Measurements from ENCODE around the gene KCP. TPM values are rescaled to one million over a fixed set of nuclear protein-coding genes. Genes with fewer than 3 reads are reported as not detected.
A peak's percentile ranks its signal among the peaks of the same experiment; 100 is the strongest.

The KCP gene
- total and polyA plus RNA-seq, 2 of the 13 experiments (the other 11 are each of a cell fraction or from before 2014, with no cell fraction given) = 0.37 to 1.0 TPM

DNA sequence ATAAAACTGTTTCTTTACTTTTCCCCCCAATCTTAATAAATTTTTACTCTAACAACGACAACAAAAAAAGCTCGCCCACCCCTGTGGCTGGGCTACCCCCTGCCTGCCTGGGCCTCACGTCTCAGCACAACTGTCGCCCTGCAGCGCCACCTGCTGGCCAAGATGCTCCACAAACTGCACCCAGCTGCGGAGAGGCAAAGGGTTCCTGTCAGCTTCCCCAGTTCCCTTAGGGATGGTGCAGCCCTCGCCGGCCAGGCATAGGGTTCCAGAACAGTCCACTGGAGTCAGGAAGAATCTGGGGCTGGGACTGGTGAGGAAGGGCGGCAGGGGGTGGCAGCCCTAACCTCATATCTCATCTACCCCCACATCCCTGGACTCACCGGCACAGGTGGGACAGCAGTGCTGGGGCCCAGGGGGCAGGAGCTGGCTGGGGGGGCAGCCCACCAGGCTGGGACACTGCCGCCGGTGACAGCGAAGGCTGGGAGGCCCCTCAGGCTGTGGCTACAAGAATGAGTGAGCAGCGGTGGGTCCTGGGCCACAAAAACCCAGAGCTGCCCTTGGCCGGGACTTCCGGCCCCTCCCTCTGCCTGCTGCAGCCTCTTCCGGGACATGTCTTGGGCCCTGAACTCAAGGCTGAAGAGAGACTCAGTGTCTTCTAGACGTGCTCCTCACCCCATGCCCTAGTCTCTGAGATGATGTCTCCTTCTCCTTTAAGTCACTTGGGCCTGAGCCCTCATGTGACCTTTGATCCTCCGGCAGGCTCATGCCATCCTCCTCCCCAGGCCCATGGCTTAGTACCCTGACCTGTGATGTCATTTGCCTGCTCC is 26.7 kb downstream of the KCP start (continued):
- TF ChIP-seq ZNF530 (CRISPR knock-in tag; IDR thresholded peaks at IDR 0.05; ENCODE audit: low read depth) (no peak), ZNF607 (CRISPR knock-in tag; IDR thresholded peaks at IDR 0.05; ENCODE audit: borderline replicate concordance) (peak; percentile 54; the same call in 1 of the 2 replicates), PAWR (CRISPR knock-in tag; IDR thresholded peaks at IDR 0.05; ENCODE audit: borderline replicate concordance) (no peak), ZNF761 (CRISPR knock-in tag; conservative IDR thresholded peaks at IDR 0.05) (no peak), ATRX (CRISPR knock-in tag; IDR thresholded peaks at IDR 0.05; ENCODE audit: borderline replicate concordance) (no peak), CBX1 (IDR thresholded peaks at IDR 0.05; ENCODE audit: low read depth) (peak; percentile 47), MAFF (IDR thresholded peaks at IDR 0.05; ENCODE audit: low read depth, low read length) (no peak), ZNF496 (CRISPR knock-in tag; IDR thresholded peaks at IDR 0.05; ENCODE audit: insufficient replicate concordance) (no peak), ZSCAN21 (CRISPR knock-in tag; IDR thresholded peaks at IDR 0.05; ENCODE audit: borderline replicate concordance) (no peak), RBAK (CRISPR knock-in tag; IDR thresholded peaks at IDR 0.05) (no peak), JUND (CRISPR knock-in tag; IDR thresholded peaks at IDR 0.05) (no peak; the same call in 1 of the 2 replicates), ZNF670 (CRISPR knock-in tag; IDR thresholded peaks at IDR 0.05; ENCODE audit: borderline replicate concordance) (no peak), ZNF33B (CRISPR knock-in tag; IDR thresholded peaks at IDR 0.05) (no peak), ERF (CRISPR knock-in tag; IDR thresholded peaks at IDR 0.05) (0 out of 2 replicates have a peak, but pooled peaks have one; percentile 7)
- TF ChIP-seq, protein P1, sequence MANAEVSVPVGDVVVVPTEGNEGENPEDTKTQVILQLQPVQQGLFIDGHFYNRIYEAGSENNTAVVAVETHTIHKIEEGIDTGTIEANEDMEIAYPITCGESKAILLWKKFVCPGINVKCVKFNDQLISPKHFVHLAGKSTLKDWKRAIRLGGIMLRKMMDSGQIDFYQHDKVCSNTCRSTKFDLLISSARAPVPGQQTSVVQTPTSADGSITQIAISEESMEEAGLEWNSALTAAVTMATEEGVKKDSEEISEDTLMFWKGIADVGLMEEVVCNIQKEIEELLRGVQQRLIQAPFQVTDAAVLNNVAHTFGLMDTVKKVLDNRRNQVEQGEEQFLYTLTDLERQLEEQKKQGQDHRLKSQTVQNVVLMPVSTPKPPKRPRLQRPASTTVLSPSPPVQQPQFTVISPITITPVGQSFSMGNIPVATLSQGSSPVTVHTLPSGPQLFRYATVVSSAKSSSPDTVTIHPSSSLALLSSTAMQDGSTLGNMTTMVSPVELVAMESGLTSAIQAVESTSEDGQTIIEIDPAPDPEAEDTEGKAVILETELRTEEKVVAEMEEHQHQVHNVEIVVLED (CRISPR knock-in tag; IDR thresholded peaks at IDR 0.05; ENCODE audit: borderline replicate concordance) = no peak; the same call in 1 of the 2 replicates
- TF ChIP-seq, protein P2, sequence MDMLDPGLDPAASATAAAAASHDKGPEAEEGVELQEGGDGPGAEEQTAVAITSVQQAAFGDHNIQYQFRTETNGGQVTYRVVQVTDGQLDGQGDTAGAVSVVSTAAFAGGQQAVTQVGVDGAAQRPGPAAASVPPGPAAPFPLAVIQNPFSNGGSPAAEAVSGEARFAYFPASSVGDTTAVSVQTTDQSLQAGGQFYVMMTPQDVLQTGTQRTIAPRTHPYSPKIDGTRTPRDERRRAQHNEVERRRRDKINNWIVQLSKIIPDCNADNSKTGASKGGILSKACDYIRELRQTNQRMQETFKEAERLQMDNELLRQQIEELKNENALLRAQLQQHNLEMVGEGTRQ (IDR thresholded peaks at IDR 0.05; ENCODE audit: low read depth, low read length) = no peak
- TF ChIP-seq, protein P2 (CRISPR knock-in tag; IDR thresholded peaks at IDR 0.05; ENCODE audit: borderline replicate concordance) = no peak
- TF ChIP-seq, protein P3, sequence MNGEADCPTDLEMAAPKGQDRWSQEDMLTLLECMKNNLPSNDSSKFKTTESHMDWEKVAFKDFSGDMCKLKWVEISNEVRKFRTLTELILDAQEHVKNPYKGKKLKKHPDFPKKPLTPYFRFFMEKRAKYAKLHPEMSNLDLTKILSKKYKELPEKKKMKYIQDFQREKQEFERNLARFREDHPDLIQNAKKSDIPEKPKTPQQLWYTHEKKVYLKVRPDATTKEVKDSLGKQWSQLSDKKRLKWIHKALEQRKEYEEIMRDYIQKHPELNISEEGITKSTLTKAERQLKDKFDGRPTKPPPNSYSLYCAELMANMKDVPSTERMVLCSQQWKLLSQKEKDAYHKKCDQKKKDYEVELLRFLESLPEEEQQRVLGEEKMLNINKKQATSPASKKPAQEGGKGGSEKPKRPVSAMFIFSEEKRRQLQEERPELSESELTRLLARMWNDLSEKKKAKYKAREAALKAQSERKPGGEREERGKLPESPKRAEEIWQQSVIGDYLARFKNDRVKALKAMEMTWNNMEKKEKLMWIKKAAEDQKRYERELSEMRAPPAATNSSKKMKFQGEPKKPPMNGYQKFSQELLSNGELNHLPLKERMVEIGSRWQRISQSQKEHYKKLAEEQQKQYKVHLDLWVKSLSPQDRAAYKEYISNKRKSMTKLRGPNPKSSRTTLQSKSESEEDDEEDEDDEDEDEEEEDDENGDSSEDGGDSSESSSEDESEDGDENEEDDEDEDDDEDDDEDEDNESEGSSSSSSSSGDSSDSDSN (CRISPR knock-in tag; IDR thresholded peaks at IDR 0.05) = 0 out of 2 replicates have a peak, but pooled peaks have one; percentile 23
- TF ChIP-seq, protein P4, sequence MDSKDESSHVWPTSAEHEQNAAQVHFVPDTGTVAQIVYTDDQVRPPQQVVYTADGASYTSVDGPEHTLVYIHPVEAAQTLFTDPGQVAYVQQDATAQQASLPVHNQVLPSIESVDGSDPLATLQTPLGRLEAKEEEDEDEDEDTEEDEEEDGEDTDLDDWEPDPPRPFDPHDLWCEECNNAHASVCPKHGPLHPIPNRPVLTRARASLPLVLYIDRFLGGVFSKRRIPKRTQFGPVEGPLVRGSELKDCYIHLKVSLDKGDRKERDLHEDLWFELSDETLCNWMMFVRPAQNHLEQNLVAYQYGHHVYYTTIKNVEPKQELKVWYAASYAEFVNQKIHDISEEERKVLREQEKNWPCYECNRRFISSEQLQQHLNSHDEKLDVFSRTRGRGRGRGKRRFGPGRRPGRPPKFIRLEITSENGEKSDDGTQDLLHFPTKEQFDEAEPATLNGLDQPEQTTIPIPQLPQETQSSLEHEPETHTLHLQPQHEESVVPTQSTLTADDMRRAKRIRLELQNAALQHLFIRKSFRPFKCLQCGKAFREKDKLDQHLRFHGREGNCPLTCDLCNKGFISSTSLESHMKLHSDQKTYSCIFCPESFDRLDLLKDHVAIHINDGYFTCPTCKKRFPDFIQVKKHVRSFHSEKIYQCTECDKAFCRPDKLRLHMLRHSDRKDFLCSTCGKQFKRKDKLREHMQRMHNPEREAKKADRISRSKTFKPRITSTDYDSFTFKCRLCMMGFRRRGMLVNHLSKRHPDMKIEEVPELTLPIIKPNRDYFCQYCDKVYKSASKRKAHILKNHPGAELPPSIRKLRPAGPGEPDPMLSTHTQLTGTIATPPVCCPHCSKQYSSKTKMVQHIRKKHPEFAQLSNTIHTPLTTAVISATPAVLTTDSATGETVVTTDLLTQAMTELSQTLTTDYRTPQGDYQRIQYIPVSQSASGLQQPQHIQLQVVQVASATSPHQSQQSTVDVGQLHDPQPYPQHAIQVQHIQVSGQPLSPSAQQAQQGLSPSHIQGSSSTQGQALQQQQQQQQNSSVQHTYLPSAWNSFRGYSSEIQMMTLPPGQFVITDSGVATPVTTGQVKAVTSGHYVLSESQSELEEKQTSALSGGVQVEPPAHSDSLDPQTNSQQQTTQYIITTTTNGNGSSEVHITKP (CRISPR knock-in tag; IDR thresholded peaks at IDR 0.05; ENCODE audit: low read depth) = no peak
